Stimulated activated memory B cell treated with anti-CD40 and anti-IgM and Interleukin-4, amounts not matched to agents 10 μg/mL and 1 μg/mL and 100 μg/mL, for 72 hours (primary cell): Measurements from ENCODE around the gene SUPV3L1.

ENCODE experiments used
- ATAC-seq: fragments of 150-1000 bp; cut with Tn5 transposase; 2 replicates; pipeline ENCODE4 v1.10.0; 2021
- H3K27ac Mint-ChIP-seq: one replicate; pipeline ENCODE4 v1.8.0; 2022; ENCODE audit warnings: mild to moderate bottlenecking, mixed read lengths
- H3K27me3 Mint-ChIP-seq: one replicate; pipeline ENCODE4 v1.8.0; 2022; ENCODE audit warnings: mixed read lengths
- H3K36me3 Mint-ChIP-seq: one replicate; pipeline ENCODE4 v1.8.0; 2022; ENCODE audit warnings: mixed read lengths
- H3K4me1 Mint-ChIP-seq: one replicate; pipeline ENCODE4 v1.8.0; 2022; ENCODE audit warnings: mixed read lengths
- H3K4me3 Mint-ChIP-seq: one replicate; pipeline ENCODE4 v1.8.0; 2022; ENCODE audit warnings: mild to moderate bottlenecking, moderate library complexity, mixed read lengths
- H3K9me3 Mint-ChIP-seq: one replicate; pipeline ENCODE4 v1.8.0; 2022; ENCODE audit warnings: mixed read lengths

Gene SUPV3L1

DNA sequence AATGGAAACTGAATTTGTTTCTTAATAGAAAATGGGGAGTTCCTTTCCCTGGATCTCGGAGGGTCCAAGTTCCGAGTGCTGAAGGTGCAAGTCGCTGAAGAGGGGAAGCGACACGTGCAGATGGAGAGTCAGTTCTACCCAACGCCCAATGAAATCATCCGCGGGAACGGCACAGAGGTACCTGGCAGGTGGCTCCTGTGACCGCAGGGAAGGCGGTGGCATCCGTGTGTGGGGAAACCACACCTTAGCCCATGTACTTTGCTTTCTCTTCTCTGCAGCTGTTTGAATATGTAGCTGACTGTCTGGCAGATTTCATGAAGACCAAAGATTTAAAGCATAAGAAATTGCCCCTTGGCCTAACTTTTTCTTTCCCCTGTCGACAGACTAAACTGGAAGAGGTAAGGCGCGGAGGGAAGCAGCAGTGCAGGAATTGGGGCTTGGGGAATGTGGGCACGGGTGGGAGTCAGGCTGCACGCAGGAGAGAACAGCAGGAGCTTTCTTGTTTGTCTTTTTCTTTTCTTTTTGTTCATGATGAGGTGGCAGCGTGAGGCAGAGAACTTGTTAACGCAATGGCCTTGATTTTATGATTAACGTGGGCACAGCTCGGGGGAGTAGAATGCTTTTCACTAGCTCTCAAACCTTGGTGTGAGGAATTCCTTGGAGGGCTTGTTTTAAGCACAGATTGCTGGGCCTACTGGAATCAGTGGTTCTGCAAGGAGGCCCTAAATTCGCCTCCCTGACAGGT, 52.9 kb downstream of the SUPV3L1 start:
- no peaks in the 10 kb centered on the region for H3K27me3 Mint-ChIP-seq
- peaks cover 23% of the 10 kb centered on the region for H3K4me1 Mint-ChIP-seq
- no peak for ATAC-seq
- no peaks in the 10 kb centered on the region for H3K9me3 Mint-ChIP-seq
- H3K36me3 Mint-ChIP-seq = no peaks in the 10 kb centered on the region
- no peak overlapping the region for H3K4me3 Mint-ChIP-seq
- peak overlapping the region; percentile 26 for H3K27ac Mint-ChIP-seq

DNA sequence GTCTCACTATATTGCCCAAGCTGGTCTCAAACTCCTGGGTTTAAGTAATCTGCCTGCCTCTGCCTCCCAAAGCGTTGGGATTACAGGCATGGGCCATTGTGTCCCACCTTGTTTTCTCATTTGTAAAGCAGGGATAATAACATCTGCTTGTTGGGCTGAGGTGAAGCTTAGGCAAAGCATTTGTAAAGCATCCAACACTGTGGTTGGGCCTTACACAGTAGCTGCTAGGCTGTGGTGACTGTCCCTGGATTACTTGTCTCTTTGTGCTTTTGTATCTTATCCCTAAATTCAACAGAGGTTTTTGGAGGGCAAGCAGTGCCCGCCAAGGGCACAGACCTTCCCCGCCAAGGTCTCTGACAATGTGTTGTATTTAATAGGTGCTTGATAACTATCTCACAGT, 54.4 kb downstream of the SUPV3L1 start:
- H3K4me1 Mint-ChIP-seq = peaks cover 7% of the 10 kb centered on the region
- H3K9me3 Mint-ChIP-seq = no peaks in the 10 kb centered on the region
- H3K4me3 Mint-ChIP-seq = no peak overlapping the region
- no peaks in the 10 kb centered on the region for H3K36me3 Mint-ChIP-seq
- no peaks in the 10 kb centered on the region for H3K27me3 Mint-ChIP-seq
- ATAC-seq = no peak
- no peak overlapping the region for H3K27ac Mint-ChIP-seq

DNA sequence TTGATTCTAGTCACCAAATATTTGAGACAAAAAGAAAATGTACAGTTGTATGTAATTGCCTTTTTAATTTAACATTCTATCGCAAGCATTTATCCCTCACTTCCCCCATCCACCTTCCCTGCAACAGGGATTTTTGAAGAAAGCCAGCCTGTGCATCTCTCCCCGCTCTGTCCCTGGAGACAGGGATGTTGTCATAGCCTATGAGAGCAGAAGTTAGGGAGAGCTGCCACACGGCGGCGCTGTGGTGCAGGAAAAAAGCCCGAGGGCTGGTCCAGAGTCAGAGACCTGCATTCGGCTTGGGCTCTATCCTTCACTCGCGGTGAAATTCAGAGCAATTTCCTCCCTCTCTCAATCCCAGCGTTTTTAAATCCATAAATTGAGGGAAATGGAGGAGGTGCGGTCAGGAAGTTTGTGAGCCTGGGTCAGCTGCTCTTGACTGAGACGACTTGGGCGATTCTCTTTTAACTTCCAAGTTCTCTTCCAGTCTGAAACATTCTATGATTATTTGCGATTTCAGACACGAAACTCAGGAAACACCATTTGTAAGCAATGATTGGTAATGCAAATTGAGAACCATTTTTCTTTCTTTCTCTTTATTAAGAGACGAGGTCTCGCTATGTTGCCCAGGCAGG, 57.6 kb downstream of the SUPV3L1 start:
- no peak overlapping the region for H3K27ac Mint-ChIP-seq

DNA sequence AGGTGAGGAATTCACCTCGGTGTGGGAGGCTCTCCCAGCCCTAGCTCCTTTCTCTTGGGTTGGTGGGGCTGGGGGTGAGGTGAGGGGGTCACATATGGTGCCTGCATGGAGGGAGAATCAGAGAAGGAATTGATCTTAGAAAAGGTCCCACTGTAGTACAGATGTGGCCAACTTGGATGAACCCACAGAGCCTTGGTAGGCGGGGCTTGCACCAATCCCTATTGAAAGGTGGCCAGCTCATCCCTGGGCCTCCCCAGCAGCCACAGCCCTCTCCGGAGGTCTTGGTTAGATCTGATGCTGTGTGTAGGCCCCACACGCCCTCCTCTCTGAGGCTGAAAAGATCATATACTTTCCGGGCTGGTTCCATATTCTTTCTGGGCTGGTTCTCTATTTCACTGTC, 59.1 kb downstream of the SUPV3L1 start:
- Mint-ChIP-seq H3K36me3 (no peaks in the 10 kb centered on the region), H3K27ac (no peak overlapping the region)
- ATAC-seq = no peak

More for the DNA sequence above, 57.6 kb downstream of the SUPV3L1 start:
- Mint-ChIP-seq H3K27me3 (no peaks in the 10 kb centered on the region), H3K4me3 (no peak overlapping the region), H3K36me3 (no peaks in the 10 kb centered on the region), H3K4me1 (no peaks in the 10 kb centered on the region), H3K9me3 (no peaks in the 10 kb centered on the region)
- peak; percentile 89 for ATAC-seq

DNA sequence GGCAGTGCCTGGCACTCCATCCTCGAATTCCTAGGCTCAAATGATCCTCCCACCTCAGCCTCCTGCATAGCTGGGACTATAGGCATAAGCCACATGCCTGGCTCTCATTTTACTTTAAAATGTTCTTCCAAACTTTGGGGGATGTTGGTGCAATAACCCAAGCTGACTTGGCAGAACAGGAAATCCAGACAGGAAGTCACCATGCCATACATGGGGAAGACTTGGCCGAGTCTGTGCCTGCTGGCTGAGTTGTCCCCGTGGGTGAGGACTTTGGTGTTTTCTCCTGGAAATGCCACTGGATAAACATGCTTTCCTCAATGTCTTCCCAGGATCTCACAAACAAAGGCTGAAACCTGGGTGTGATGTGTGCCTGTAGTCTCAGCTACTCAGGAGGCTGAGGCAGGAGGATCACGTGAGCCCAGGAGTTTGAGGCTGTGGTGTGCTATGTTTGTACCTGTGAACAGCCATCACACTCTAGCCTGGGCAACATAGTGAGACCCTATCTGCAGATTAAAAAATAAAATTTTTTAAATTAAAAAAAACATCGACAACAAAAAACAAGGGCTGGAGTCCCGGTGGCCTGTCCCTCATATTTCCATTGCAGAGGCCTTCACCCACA, 59.9 kb downstream of the SUPV3L1 start:
- Mint-ChIP-seq H3K4me3 (no peak overlapping the region), H3K27ac (no peak overlapping the region), H3K9me3 (no peaks in the 10 kb centered on the region), H3K36me3 (no peaks in the 10 kb centered on the region), H3K4me1 (no peaks in the 10 kb centered on the region), H3K27me3 (no peaks in the 10 kb centered on the region)
- no peak for ATAC-seq

More for the DNA sequence above, 59.1 kb downstream of the SUPV3L1 start:
- no peak overlapping the region for H3K4me3 Mint-ChIP-seq
- H3K4me1 Mint-ChIP-seq = no peaks in the 10 kb centered on the region
- no peaks in the 10 kb centered on the region for H3K27me3 Mint-ChIP-seq
- H3K9me3 Mint-ChIP-seq = no peaks in the 10 kb centered on the region

DNA sequence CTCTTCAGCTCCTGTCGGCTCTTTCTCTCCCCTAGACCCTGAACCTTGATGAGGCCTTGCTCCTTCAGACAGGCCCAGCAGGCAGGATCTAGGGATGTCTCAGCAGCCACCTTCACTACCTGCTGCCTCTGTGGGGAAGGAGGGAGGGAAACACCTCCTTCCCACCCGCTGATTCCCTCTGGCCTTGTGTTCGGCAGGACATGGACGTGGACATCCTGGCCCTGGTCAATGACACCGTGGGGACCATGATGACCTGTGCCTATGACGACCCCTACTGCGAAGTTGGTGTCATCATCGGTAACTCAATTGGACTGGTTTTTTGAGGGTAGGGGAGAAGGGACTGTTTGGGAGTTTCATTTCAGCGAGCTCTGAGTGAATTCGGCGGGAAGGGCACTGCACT, 60.4 kb downstream of the SUPV3L1 start:
- H3K4me1 Mint-ChIP-seq = no peaks in the 10 kb centered on the region
- no peak overlapping the region for H3K27ac Mint-ChIP-seq
- no peak overlapping the region for H3K4me3 Mint-ChIP-seq
- no peaks in the 10 kb centered on the region for H3K36me3 Mint-ChIP-seq
- ATAC-seq = no peak
- no peaks in the 10 kb centered on the region for H3K27me3 Mint-ChIP-seq
- no peaks in the 10 kb centered on the region for H3K9me3 Mint-ChIP-seq

DNA sequence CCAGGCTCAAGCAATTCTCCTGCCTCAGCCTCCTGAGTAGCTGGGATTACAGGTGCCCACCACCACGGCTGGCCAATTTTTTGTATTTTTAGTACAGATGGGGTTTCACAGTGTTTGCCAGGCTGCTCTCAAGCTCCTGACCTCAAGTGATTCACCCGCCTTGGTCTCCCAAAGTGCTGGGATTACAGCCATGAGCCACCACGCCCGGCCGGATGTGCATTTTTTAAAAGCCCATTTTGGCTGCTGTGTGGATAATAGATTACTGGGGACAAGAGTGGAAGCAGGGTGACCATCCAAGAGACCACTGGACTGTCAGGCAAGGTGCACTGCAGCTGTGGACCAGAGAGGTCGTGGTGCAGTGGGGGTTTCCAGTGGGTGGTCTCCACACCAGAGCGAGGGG, 61.5 kb downstream of the SUPV3L1 start:
- no peaks in the 10 kb centered on the region for H3K4me1 Mint-ChIP-seq
- no peak for ATAC-seq
- no peaks in the 10 kb centered on the region for H3K27me3 Mint-ChIP-seq
- H3K36me3 Mint-ChIP-seq = no peaks in the 10 kb centered on the region
- H3K27ac Mint-ChIP-seq = no peak overlapping the region
- H3K9me3 Mint-ChIP-seq = no peaks in the 10 kb centered on the region
- H3K4me3 Mint-ChIP-seq = no peak overlapping the region

DNA sequence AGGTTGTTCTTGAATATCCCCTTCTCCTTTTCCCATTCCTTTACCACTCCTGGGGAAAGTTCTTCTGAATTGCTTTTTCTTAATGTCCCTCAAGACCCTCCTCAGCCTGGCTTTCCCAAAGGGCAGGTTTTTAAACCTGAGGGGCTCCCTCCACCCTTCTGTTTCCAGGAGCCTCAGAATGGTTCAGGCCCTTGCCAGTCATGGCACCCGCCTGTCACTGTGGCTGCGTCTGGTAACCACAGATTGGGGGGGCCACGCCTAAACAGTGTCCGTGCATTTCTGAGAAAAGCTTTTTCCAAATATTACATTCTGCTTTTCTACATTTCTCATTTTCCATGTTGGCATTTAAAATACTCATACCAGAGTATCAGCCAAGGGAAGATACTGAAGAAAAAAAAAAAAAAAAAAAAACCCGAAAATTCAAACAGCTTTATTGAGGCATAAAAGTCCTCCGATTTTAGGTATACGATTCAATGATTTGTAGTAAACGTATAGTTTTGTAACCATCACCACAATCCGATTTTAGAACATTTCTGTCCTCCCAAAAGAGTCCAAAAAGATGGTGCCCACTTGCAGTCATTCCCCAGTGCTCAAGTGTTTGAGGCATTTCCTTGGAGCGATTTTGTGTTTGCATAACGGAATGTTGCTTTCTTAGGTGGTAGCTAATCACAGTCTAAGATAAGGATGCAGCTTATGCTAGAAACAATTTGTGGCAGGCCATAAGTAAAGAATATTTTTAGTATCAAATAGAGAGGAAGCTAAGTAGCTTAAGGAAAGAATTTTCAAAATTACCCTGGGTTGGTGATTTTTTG, 62.2 kb downstream of the SUPV3L1 start:
- H3K4me1 Mint-ChIP-seq = no peaks in the 10 kb centered on the region
- no peaks in the 10 kb centered on the region for H3K36me3 Mint-ChIP-seq
- ATAC-seq = no peak
- H3K27ac Mint-ChIP-seq = no peak overlapping the region
- no peaks in the 10 kb centered on the region for H3K27me3 Mint-ChIP-seq
- no peak overlapping the region for H3K4me3 Mint-ChIP-seq
- H3K9me3 Mint-ChIP-seq = no peaks in the 10 kb centered on the region

DNA sequence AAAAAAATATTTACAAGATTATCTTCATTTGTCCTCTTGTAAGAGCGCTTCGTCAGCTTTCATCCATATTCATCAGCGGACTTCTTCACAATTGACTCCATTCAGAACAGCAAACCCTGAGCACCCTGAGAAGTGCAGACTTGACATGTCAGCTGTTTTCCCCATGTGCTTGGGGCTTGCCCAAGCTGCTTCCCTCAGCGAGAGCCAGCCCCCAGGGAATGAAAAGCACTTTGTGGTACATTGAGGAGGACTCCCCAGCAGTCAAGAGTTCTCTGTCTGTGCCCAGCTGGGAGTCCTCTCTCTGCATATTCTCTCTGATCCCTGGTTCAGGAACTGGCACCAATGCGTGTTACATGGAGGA, 62.8 kb downstream of the SUPV3L1 start:
- H3K9me3 Mint-ChIP-seq = no peaks in the 10 kb centered on the region
- no peak for ATAC-seq
- no peaks in the 10 kb centered on the region for H3K4me1 Mint-ChIP-seq
- no peaks in the 10 kb centered on the region for H3K36me3 Mint-ChIP-seq
- H3K27ac Mint-ChIP-seq = no peak overlapping the region
- no peak overlapping the region for H3K4me3 Mint-ChIP-seq
- H3K27me3 Mint-ChIP-seq = no peaks in the 10 kb centered on the region

DNA sequence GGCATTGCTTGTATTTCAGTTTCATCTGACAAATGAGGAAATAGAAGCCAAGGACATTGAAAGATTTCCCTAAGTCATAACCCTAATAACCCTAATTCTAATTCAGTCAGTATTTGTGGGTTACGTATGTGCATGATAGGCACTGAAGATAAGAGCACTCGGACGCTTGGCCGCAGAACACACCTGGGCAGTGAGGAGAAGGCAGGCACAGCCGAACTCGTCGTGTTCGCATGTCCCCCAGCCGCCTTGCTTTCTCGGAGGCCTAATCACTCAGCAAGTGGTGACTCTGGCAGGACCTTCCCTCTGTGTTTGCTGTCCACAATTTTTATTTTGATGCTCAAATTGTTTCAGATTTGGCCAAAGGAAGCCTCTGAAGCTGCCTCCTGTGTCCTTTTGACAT, 63.8 kb downstream of the SUPV3L1 start:
- ATAC-seq = no peak
- no peak overlapping the region for H3K27ac Mint-ChIP-seq
- H3K36me3 Mint-ChIP-seq = no peaks in the 10 kb centered on the region
- no peaks in the 10 kb centered on the region for H3K27me3 Mint-ChIP-seq
- no peaks in the 10 kb centered on the region for H3K9me3 Mint-ChIP-seq
- no peaks in the 10 kb centered on the region for H3K4me1 Mint-ChIP-seq
- no peak overlapping the region for H3K4me3 Mint-ChIP-seq

DNA sequence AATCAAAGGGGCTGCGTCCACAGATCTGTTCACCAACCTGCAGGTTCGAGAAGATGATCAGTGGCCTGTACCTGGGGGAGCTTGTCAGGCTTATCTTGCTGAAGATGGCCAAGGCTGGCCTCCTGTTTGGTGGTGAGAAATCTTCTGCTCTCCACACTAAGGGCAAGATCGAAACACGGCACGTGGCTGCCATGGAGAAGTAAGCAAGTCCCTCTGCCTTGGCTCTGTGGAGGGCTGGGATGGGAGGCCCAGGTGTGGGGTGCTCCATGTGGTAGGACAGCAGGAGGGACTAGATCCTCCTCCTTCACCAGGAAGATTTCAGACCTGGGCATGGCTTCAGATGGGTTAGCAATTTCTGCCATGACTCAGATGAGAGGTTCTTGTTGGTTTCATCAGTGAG, 66.0 kb downstream of the SUPV3L1 start:
- no peak overlapping the region for H3K27ac Mint-ChIP-seq
- H3K36me3 Mint-ChIP-seq = no peaks in the 10 kb centered on the region
- H3K27me3 Mint-ChIP-seq = no peaks in the 10 kb centered on the region
- no peaks in the 10 kb centered on the region for H3K4me1 Mint-ChIP-seq
- H3K9me3 Mint-ChIP-seq = no peaks in the 10 kb centered on the region
- no peak overlapping the region for H3K4me3 Mint-ChIP-seq
- ATAC-seq = no peak

DNA sequence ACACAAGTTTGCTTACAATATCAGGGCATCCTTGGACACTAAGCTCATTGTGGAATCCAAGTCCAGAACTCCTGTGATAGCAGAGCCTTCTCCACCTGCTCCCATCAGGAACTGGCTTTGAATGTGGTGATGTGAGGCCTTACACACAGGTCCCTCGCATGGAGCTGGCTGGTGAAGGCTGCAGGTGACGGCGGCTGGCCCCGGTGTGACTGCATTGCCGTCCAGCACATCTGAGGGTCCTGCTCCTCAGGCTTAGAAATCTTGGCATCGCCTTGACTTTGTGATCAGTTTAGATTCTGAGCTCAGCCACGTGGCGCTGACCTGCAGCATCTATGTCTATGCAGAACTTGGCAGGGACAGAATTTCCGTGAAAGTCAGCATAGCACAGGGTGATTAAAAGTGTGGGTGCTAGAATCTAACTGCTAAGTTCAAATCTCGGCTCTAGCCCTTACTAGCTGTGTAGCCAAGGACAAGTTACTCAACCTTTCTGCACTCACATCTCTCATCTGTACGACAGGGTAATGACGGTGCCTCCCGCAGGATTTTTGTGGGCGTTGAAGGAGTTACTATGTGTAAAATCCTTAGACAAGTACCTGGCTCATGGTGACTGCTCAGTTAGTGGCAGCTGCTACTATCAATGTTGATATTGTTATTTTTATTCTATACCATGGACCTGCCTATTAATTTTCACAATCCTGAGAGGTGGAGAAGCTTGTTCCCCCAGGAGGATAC, 66.7 kb downstream of the SUPV3L1 start:
- Mint-ChIP-seq H3K27ac (no peak overlapping the region), H3K4me3 (no peak overlapping the region), H3K36me3 (no peaks in the 10 kb centered on the region), H3K27me3 (no peaks in the 10 kb centered on the region), H3K9me3 (no peaks in the 10 kb centered on the region), H3K4me1 (no peaks in the 10 kb centered on the region)
- no peak for ATAC-seq

DNA sequence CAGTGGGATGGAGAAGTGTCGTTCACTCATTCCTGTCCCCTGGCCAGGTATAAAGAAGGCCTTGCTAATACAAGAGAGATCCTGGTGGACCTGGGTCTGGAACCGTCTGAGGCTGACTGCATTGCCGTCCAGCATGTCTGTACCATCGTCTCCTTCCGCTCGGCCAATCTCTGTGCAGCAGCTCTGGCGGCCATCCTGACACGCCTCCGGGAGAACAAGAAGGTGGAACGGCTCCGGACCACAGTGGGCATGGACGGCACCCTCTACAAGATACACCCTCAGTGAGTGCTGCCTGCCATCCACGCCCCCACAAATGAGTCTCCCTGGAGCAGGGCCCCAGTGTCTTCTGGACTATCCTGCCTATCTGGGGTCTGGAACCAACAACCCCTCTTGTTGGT, 67.3 kb downstream of the SUPV3L1 start:
- Mint-ChIP-seq H3K27ac (no peak overlapping the region), H3K9me3 (no peaks in the 10 kb centered on the region), H3K36me3 (no peaks in the 10 kb centered on the region), H3K4me3 (no peak overlapping the region), H3K27me3 (no peaks in the 10 kb centered on the region), H3K4me1 (no peaks in the 10 kb centered on the region)
- no peak for ATAC-seq

DNA sequence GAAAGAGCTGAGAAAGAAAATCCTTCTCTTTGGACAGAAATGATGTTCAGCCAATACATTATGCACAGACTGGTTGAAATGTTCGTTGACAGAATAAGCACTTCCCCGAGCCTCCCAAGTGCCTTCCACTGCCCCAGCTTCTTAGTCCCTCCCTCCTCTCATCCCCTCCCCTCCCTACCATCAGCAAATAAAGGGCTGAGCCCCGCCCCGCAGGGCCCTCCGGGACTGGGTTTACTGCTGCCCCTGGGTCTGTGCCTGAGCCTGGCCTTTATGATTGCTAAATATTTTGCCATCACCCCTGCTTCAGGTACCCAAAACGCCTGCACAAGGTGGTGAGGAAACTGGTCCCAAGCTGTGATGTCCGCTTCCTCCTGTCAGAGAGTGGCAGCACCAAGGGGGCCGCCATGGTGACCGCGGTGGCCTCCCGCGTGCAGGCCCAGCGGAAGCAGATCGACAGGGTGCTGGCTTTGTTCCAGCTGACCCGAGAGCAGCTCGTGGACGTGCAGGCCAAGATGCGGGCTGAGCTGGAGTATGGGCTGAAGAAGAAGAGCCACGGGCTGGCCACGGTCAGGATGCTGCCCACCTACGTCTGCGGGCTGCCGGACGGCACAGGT, 68.2 kb downstream of the SUPV3L1 start:
- Mint-ChIP-seq H3K27ac (no peak overlapping the region), H3K4me3 (no peak overlapping the region), H3K4me1 (no peaks in the 10 kb centered on the region), H3K9me3 (no peaks in the 10 kb centered on the region), H3K36me3 (no peaks in the 10 kb centered on the region), H3K27me3 (no peaks in the 10 kb centered on the region)
- ATAC-seq = no peak

DNA sequence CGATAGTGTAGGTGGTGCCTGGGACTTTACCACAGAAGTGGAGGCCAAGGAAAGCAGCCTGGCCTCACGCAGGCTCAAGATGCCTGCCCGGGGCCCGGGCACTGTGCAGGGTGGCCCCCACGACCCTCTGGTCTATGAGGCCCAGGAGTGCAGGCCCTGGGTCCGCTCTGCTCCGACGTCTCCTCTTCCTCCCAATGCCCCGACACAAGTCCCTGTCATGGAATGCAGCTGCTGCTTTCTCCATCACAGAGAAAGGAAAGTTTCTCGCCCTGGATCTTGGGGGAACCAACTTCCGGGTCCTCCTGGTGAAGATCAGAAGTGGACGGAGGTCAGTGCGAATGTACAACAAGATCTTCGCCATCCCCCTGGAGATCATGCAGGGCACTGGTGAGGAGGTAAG, 70.0 kb downstream of the SUPV3L1 start:
- Mint-ChIP-seq H3K27me3 (no peaks in the 10 kb centered on the region), H3K9me3 (no peaks in the 10 kb centered on the region), H3K27ac (no peak overlapping the region), H3K36me3 (no peaks in the 10 kb centered on the region), H3K4me3 (no peak overlapping the region), H3K4me1 (no peaks in the 10 kb centered on the region)
- ATAC-seq = no peak
